Gastrocnemius medialis (tissue), 4 donors: ENCODE data around the gene DDX10. TPM values are rescaled to one million over a fixed set of nuclear protein-coding genes. Genes with fewer than 3 reads are reported as not detected.

Experiments used
- ATAC-seq, 2 donors: fragments of 150-250 bp; one replicate each; pipeline ENCODE4 v1.9.1; 2016
- DNase-seq, 2 donors: peaks; one replicate each; pipeline ENCODE4 v3.0.0-alpha.2; 2019
- H3K27ac ChIP-seq, 4 donors: fragments of 200-600 bp; sonication (generic); 1 replicate in 1 of 4; 2 replicates in 3 of 4; pipeline ENCODE4 v1.5.1; 2016 to 2018; ENCODE audit warnings: mild to moderate bottlenecking in 2 of 4, moderate library complexity in 1 of 4
- H3K27me3 ChIP-seq, 3 donors: fragments of 200-600 bp; sonication (generic) in 2 of 3; 1 replicate in 1 of 3; 2 replicates in 2 of 3; pipeline versions ENCODE4 v1.5.1 to v1.6.0; 2016 to 2019; ENCODE audit warnings: mild to moderate bottlenecking in 1 of 3, moderate library complexity in 1 of 3
- H3K36me3 ChIP-seq, 2 donors: fragments of 200-600 bp; sonication (generic) in 1 of 2; one replicate each; pipeline ENCODE4 v1.5.1; 2017 to 2018
- H3K4me1 ChIP-seq, 2 donors: fragments of 200-600 bp; sonication (generic) in 1 of 2; one replicate each; pipeline ENCODE4 v1.5.1; 2016 to 2017; ENCODE audit warnings: mild to moderate bottlenecking in 2 of 2
- H3K4me3 ChIP-seq, 4 donors: fragments of 200-600 bp; sonication (generic) in 3 of 4; 1 replicate in 1 of 4; 2 replicates in 3 of 4; pipeline ENCODE4 v1.5.1; 2016 to 2019; ENCODE audit warnings: mild to moderate bottlenecking in 2 of 4
- H3K9me3 ChIP-seq, 3 donors: fragments of 200-600 bp; sonication (generic) in 2 of 3; 1 replicate in 1 of 3; 2 replicates in 2 of 3; pipeline ENCODE4 v1.5.1; 2016 to 2019
- POLR2A ChIP-seq, 2 donors: fragments of 450-650 bp; IDR thresholded peaks; one replicate each; pipeline ENCODE4 v1.6.1; 2017; ENCODE audit warnings: antibody characterized with exemption in 2 of 2, mild to moderate bottlenecking in 2 of 2, moderate library complexity in 2 of 2
- in situ Hi-C, 4 donors: fragments of 200-750 bp; cut with MboI; loops; one replicate each; pipeline versions ENCODE4 v1.15.0 to v1.8.0; 2017; ENCODE audit warnings: low sequenced_read_pairs in 4 of 4
- intact Hi-C: fragments of 100-400 bp; cut with DNase I; formaldehyde crosslinking; loops from one replicate; pipeline ENCODE4 v1.15.1; 2023; ENCODE audit warnings: low total_unique reads
- total RNA-seq, 4 donors: library from RNA; depleted of rRNA; stranded (reverse); fragments of >200 nt; gene quantifications; one replicate each; pipeline versions ENCODE4 v1.1.0 to v1.2.3, GENCODE V29; 2016
- TF ChIP-seq, protein P1 (sequence below), 5 experiments: fragments of 450-650 bp in 3 of 5; fragments of 200-600 bp in 2 of 5; sonication (generic) in 2 of 5; IDR thresholded peaks in 4 of 5; conservative IDR thresholded peaks in 1 of 5; 1 replicate in 4 of 5; 2 replicates in 1 of 5; pipeline ENCODE4 v1.5.1; 2016 to 2019; ENCODE audit warnings: antibody characterized with exemption in 5 of 5, mild to moderate bottlenecking in 3 of 5, moderate library complexity in 3 of 5

Gene DDX10
- total RNA-seq, 4 donors from 2014 or later = 5.0 to 15.0 (median 10.5) TPM

DNA sequence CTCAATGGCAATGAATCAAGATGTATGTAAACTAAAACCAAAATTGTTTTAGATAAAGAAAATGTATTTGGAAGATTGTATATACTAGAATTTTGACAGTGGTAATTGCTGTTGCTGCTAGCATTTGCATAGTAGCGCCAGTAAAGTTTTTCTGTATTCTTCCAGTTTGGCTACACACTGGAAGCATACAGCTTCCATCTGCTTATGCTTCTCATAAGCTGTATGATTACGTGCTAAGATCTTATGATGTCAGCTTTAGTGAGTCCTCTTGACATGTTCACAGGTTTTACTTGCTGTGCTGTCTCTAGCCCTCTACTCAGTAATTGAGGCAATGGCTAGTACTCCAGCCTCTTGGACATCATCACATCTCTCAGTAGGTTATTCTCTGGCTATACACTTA lies 256.3 kb downstream of the DDX10 start:
- no peak for ATAC-seq
- Histone ChIP-seq H3K9me3 (no peaks in the 10 kb centered on the region), H3K27me3 (no peaks in the 10 kb centered on the region), H3K27ac (no peak overlapping the region), H3K36me3 (peaks cover 0 to 9% of the 10 kb centered on the region in 2 donors), H3K4me1 (no peaks in the 10 kb centered on the region), H3K4me3 (no peak overlapping the region)
- TF ChIP-seq, protein P1, sequence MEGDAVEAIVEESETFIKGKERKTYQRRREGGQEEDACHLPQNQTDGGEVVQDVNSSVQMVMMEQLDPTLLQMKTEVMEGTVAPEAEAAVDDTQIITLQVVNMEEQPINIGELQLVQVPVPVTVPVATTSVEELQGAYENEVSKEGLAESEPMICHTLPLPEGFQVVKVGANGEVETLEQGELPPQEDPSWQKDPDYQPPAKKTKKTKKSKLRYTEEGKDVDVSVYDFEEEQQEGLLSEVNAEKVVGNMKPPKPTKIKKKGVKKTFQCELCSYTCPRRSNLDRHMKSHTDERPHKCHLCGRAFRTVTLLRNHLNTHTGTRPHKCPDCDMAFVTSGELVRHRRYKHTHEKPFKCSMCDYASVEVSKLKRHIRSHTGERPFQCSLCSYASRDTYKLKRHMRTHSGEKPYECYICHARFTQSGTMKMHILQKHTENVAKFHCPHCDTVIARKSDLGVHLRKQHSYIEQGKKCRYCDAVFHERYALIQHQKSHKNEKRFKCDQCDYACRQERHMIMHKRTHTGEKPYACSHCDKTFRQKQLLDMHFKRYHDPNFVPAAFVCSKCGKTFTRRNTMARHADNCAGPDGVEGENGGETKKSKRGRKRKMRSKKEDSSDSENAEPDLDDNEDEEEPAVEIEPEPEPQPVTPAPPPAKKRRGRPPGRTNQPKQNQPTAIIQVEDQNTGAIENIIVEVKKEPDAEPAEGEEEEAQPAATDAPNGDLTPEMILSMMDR (IDR thresholded peaks at IDR 0.05 in 4 of 5, conservative IDR thresholded peaks at IDR 0.05 in 1 of 5) = no peak
- no peak for TF ChIP-seq POLR2A (IDR thresholded peaks at IDR 0.05)
- in situ Hi-C loops = no loop called here
- intact Hi-C loops = no loop called here
- no peak for DNase-seq

DNA sequence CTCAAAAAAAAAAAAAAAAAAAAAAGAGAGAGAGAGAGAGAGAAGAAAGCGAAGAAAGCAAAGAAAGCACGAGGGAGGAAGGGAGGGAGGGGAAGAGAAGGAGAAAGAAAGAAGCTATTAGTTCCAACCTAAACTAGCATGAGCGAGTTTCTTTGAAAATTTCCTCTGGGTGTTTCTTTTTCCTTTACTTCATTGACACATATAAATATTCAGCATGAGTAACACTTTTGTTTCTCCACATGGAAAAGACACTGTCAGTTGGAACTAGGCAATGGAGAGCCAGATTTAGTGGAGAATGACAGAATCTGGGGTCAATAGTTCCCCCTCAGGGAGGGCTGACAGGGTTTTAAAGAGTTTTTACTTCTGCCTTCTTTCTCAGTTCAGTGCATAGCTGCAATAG lies 257.4 kb downstream of the DDX10 start:
- Histone ChIP-seq H3K36me3 (peaks cover 0 to 9% of the 10 kb centered on the region in 2 donors), H3K4me3 (no peak overlapping the region), H3K27ac (no peak overlapping the region), H3K9me3 (no peaks in the 10 kb centered on the region), H3K27me3 (no peaks in the 10 kb centered on the region), H3K4me1 (no peaks in the 10 kb centered on the region)
- intact Hi-C loops = no loop called here
- ATAC-seq = no peak
- no peak for DNase-seq
- in situ Hi-C loops = no loop called here
- TF ChIP-seq POLR2A (IDR thresholded peaks at IDR 0.05) = no peak
- TF ChIP-seq, protein P1 (IDR thresholded peaks at IDR 0.05 in 4 of 5, conservative IDR thresholded peaks at IDR 0.05 in 1 of 5) = no peak

DNA sequence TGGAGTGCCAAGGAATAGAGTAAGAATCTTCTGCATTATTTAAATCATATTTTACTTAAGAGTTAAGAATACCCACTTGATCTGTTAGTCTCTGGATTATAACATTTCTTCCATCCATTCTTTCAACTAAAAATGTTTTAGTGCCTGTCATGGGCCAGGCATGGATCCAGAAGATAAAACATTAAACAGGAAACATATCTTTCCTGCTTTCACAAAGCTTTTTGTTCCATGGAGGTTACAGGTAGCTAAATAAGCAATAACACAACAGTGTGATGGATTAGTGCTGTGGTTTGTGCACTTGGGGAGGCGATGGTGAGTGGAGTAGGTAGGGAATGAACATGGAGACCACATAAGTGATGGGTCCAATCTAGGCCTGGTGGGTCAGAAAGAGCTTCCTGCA lies 258.5 kb downstream of the DDX10 start:
- intact Hi-C loops = no loop called here
- no peak overlapping the region for H3K4me3 ChIP-seq
- H3K27me3 ChIP-seq = no peaks in the 10 kb centered on the region
- DNase-seq (no peak), ATAC-seq (no peak)
- H3K27ac ChIP-seq = no peak overlapping the region
- peaks cover 0 to 3% of the 10 kb centered on the region in 2 donors for H3K36me3 ChIP-seq
- H3K9me3 ChIP-seq = no peaks in the 10 kb centered on the region
- peaks cover 7 to 10% of the 10 kb centered on the region in 2 donors for H3K4me1 ChIP-seq
- in situ Hi-C loops = no loop called here
- TF ChIP-seq, protein P1 (IDR thresholded peaks at IDR 0.05 in 4 of 5, conservative IDR thresholded peaks at IDR 0.05 in 1 of 5) = no peak

DNA sequence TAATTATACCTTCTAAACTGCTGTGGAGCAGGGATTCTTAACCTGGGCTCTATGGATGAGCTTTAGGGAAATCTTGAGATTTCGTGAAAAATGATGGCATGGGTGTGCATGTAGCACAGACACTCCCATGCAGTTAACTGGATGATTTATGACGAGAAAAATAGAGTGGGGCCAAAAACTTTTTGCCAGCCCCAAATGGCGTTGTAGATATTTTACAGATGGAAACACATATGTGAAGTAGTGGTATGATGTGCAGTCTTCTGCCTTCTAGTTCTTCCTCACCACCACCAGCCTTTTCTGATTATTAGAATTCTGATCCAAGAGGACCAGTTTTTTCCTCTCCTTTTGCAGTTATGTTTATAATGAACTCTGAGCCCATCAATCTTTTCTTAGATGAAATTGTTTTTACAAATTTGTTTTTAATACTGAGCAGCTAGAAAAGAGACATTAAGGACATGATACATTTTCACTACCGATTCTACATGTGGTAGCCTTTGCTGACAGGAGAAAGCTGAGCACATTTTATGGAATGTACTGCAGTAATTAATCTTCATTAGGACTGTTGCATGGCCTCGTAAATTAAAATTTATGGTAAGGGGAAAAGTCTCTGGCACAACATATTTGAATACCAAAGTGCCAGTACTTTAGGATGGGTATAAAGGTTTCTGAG lies 261.4 kb downstream of the DDX10 start:
- ATAC-seq = no peak
- TF ChIP-seq POLR2A (IDR thresholded peaks at IDR 0.05) = no peak
- in situ Hi-C loops (no loop called here), intact Hi-C loops (no loop called here)
- Histone ChIP-seq H3K4me1 (peaks cover 9 to 11% of the 10 kb centered on the region in 2 donors), H3K9me3 (no peaks in the 10 kb centered on the region), H3K36me3 (no peaks in the 10 kb centered on the region), H3K27me3 (no peaks in the 10 kb centered on the region), H3K27ac (no peak overlapping the region), H3K4me3 (no peak overlapping the region)
- DNase-seq = no peak

DNA sequence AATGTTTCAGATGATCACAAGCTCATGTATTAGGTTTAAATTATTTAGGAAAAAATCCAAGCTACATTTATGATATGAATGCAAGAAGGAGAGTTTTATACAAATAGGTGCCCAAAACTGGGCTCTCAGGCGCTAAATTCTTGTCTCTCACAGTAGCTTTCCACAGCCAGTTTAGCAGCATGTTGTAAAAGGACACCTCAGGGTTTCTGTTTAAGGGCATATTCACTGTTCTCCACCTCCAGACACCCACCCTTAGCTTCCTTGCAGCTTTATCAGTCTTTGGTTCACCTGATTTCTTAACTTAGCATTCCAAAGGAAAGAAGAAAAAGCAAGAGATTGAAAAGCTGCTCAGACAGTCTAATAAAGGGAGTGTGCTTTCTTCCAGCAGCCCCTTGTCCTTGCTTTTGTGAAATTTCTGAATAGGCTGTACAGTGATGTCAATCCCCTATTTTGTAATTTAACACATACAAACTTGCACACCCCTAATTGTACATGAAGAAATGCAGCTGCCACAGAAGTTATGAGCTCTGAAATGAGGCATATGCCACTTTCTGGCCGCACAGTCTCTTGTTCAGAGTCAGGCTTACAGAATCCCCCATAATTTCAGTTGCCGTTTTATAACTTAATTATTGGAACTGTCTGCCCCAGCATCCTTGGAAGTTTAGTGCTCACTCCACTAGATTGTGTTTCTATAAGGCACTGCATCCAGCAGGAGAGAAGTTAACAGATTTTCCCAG lies 262.1 kb downstream of the DDX10 start:
- no peak overlapping the region for H3K4me3 ChIP-seq
- H3K27me3 ChIP-seq = no peaks in the 10 kb centered on the region
- TF ChIP-seq, protein P1 (IDR thresholded peaks at IDR 0.05 in 4 of 5, conservative IDR thresholded peaks at IDR 0.05 in 1 of 5) = no peak
- TF ChIP-seq POLR2A (IDR thresholded peaks at IDR 0.05) = no peak
- ATAC-seq (no peak), DNase-seq (no peak)
- H3K27ac ChIP-seq = no peak overlapping the region
- no peaks in the 10 kb centered on the region for H3K9me3 ChIP-seq
- H3K36me3 ChIP-seq = no peaks in the 10 kb centered on the region
- in situ Hi-C loops = no loop called here
- H3K4me1 ChIP-seq = peaks cover 9 to 11% of the 10 kb centered on the region in 2 donors
- intact Hi-C loops = no loop called here
